Type B pancreatic cell (in vitro differentiated cells): ENCODE data around the gene CYP46A1. TPM values are rescaled to one million over a fixed set of nuclear protein-coding genes. Genes with fewer than 3 reads are reported as not detected.
"Not testable (repeated sequence)": the region's sequence is repeated elsewhere in the genome, so short reads cannot be mapped to it uniquely, and the experiment has no call there.

Experiments used
- DNase-seq: peaks from one replicate; pipeline ENCODE4 v3.0.0; 2021; ENCODE audit warnings: mixed read lengths; ENCODE audit not compliant: unreplicated experiment; ENCODE audit errors: extremely low spot score
- H3K27ac Mint-ChIP-seq: 2 replicates; pipeline ENCODE4 v1.8.0; 2021; ENCODE audit warnings: mild to moderate bottlenecking, mixed read lengths
- H3K27me3 Mint-ChIP-seq: 2 replicates; pipeline ENCODE4 v1.8.0; 2021; ENCODE audit warnings: mixed read lengths
- H3K36me3 Mint-ChIP-seq: 2 replicates; pipeline ENCODE4 v1.8.0; 2021; ENCODE audit warnings: mixed read lengths
- H3K4me1 Mint-ChIP-seq: one replicate; pipeline ENCODE4 v1.8.0; 2021; ENCODE audit warnings: mixed read lengths; ENCODE audit not compliant: unreplicated experiment
- H3K4me3 Mint-ChIP-seq: 2 replicates; pipeline ENCODE4 v1.8.0; 2021; ENCODE audit warnings: mild to moderate bottlenecking, mixed read lengths
- H3K9me3 Mint-ChIP-seq: 2 replicates; pipeline ENCODE4 v1.8.0; 2021; ENCODE audit warnings: mixed read lengths
- CTCF ChIP-seq: fragments of 200-600 bp; sonication (generic); conservative IDR thresholded peaks from 2 replicates; pipeline ENCODE4 v1.5.0; 2021; ENCODE audit warnings: antibody characterized with exemption, mild to moderate bottlenecking
- total RNA-seq: library from RNA; stranded (reverse); gene quantifications from 2 replicates; pipeline ENCODE4 v1.2.1, GENCODE V29; 2021; ENCODE audit warnings: low replicate concordance

The CYP46A1 gene
- total RNA-seq, 1 donor from 2014 or later: 4.7 TPM

GRCh38 chr14:99758121-99758821 lies 74.2 kb downstream of the CYP46A1 start:
- H3K9me3 Mint-ChIP-seq: peaks cover 5% of the 10 kb centered on the region
- H3K27me3 Mint-ChIP-seq: peaks cover 4% of the 10 kb centered on the region
- no peak for DNase-seq
- TF ChIP-seq CTCF: no peak
- peaks cover 25% of the 10 kb centered on the region for H3K4me1 Mint-ChIP-seq
- H3K27ac Mint-ChIP-seq: peak overlapping the region; percentile 91
- no peaks in the 10 kb centered on the region for H3K36me3 Mint-ChIP-seq
- H3K4me3 Mint-ChIP-seq: peak overlapping the region; percentile 12

GRCh38 chr14:99758872-99759545 lies 74.9 kb downstream of the CYP46A1 start:
- Mint-ChIP-seq H3K4me1 (peaks cover 21% of the 10 kb centered on the region), H3K27ac (peak overlapping the region; percentile 91), H3K36me3 (no peaks in the 10 kb centered on the region), H3K27me3 (peaks cover 4% of the 10 kb centered on the region), H3K4me3 (no peak overlapping the region), H3K9me3 (peaks cover 5% of the 10 kb centered on the region)
- no peak for TF ChIP-seq CTCF
- no peak for DNase-seq

- H3K36me3 Mint-ChIP-seq: no peaks in the 10 kb centered on the region
- H3K9me3 Mint-ChIP-seq: peaks cover 5% of the 10 kb centered on the region
- peaks cover 21% of the 10 kb centered on the region for H3K4me1 Mint-ChIP-seq
- no peak for DNase-seq
- no peak for TF ChIP-seq CTCF
- H3K4me3 Mint-ChIP-seq: no peak overlapping the region
- peak overlapping the region; percentile 73 for H3K27ac Mint-ChIP-seq
- H3K27me3 Mint-ChIP-seq: peaks cover 4% of the 10 kb centered on the region
These were observed 75.4 kb downstream of the CYP46A1 start for GRCh38 chr14:99759546-99759925.

GRCh38 chr14:99760817-99761216 lies 76.7 kb downstream of the CYP46A1 start:
- no peak for DNase-seq
- Mint-ChIP-seq H3K36me3 (no peaks in the 10 kb centered on the region), H3K27me3 (peaks cover 4% of the 10 kb centered on the region), H3K4me1 (peaks cover 21% of the 10 kb centered on the region), H3K4me3 (no peak overlapping the region), H3K27ac (peak overlapping the region; percentile 93), H3K9me3 (peaks cover 5% of the 10 kb centered on the region)
- TF ChIP-seq CTCF: no peak

GRCh38 chr14:99762911-99763310 lies 78.8 kb downstream of the CYP46A1 start:
- not testable (repeated sequence) for H3K4me3 Mint-ChIP-seq, H3K9me3 Mint-ChIP-seq, H3K36me3 Mint-ChIP-seq, H3K27me3 Mint-ChIP-seq, H3K27ac Mint-ChIP-seq, DNase-seq
- H3K4me1 Mint-ChIP-seq: peaks cover 30% of the 10 kb centered on the region

GRCh38 chr14:99763527-99764221 lies 79.6 kb downstream of the CYP46A1 start:
- no peak for TF ChIP-seq CTCF
- Mint-ChIP-seq H3K4me1 (peaks cover 31% of the 10 kb centered on the region), H3K36me3 (no peaks in the 10 kb centered on the region)

More at GRCh38 chr14:99763527-99764221, 79.6 kb downstream of the CYP46A1 start:
- Mint-ChIP-seq H3K4me3 (no peak overlapping the region), H3K27ac (no peak overlapping the region), H3K9me3 (peaks cover 5% of the 10 kb centered on the region), H3K27me3 (peaks cover 8% of the 10 kb centered on the region)
- no peak for DNase-seq
